ENCODE measurements around the gene CFAP74.

DNA sequence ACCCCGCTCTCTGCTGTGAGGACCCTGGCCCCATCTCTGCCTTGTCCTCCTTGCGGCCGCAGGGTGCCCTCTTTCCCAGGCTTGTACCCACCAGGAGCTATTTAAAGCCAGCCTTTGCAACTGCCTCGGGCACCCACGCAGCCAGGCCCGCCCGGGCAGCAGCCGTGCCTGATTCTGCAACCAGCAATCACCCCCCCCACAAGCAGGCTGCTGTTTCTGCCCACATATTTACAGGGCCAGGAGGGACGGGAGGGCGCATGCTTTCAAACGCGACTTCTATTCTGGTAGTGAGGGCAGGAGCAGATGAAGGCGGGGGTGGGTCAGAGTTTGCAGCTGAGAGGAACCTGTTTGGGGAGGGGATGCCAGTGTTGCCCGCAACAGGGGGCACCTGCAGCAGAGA is 29.2 kb upstream of the CFAP74 start:
- TF ChIP-seq, protein P1, sequence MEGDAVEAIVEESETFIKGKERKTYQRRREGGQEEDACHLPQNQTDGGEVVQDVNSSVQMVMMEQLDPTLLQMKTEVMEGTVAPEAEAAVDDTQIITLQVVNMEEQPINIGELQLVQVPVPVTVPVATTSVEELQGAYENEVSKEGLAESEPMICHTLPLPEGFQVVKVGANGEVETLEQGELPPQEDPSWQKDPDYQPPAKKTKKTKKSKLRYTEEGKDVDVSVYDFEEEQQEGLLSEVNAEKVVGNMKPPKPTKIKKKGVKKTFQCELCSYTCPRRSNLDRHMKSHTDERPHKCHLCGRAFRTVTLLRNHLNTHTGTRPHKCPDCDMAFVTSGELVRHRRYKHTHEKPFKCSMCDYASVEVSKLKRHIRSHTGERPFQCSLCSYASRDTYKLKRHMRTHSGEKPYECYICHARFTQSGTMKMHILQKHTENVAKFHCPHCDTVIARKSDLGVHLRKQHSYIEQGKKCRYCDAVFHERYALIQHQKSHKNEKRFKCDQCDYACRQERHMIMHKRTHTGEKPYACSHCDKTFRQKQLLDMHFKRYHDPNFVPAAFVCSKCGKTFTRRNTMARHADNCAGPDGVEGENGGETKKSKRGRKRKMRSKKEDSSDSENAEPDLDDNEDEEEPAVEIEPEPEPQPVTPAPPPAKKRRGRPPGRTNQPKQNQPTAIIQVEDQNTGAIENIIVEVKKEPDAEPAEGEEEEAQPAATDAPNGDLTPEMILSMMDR (IDR thresholded peaks at IDR 0.05), result no peak
- no peak for TF ChIP-seq POLR2A (IDR thresholded peaks at IDR 0.05)
